Measurements from ENCODE around the gene TYK2. TPM values are rescaled to one million over a fixed set of nuclear protein-coding genes. Genes with fewer than 3 reads are reported as not detected.

The TYK2 gene
- total and polyA plus RNA-seq, 2 of the 13 experiments (the other 11 are each of a cell fraction or from before 2014, with no cell fraction given) = 38.8 to 60.1 TPM

DNA sequence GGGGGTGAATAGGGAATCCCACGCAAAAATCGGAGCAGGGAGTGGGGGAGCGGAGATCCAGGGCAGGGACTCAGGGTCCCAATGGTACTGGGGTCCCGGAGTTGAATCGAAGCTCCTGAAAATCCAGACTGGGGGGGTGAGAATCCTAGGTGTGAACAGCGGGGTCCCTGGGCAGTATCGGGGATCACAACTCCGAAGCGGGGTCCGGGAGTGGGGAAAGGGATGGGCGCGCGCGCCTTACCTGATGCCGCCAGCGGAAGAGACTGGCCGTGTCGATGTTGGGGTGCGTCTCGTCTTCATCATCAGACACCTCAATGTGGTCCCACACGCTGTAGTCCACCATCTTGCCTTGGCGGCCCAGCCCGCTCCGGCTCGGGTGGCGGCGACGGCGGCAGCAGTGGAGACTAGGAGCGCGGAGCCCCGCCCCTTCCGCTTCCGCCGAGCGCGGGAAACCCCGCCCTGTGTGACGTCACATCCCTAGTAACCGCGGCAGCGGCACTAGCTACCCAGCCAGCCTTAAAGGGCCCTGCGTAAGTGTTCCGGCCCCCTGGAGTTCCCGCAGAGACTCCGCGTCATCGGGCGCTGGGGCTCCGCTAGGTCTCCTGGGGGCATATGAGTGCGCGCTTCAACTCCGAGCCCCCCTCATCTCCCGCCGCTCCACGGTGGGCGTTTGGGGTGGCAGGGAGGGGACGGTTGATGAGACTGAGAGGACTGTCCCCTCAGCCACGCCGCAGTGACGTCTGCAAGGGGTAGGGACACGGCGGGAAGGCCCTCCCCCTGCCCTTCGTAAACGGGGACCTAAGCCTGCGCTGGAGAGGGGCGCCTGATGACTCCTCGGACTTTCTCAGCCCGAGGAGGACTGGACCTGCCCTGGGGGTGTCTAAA lies 23.0 kb upstream of the TYK2 start, which contains the start of gene CDC37 (continued):
- TF ChIP-seq ZNF558 (CRISPR knock-in tag; IDR thresholded peaks at IDR 0.05; ENCODE audit: borderline replicate concordance) (no peak; the same call in 1 of the 2 replicates), MXD4 (CRISPR knock-in tag; IDR thresholded peaks at IDR 0.05) (peak; percentile 75), ZNF766 (CRISPR knock-in tag; IDR thresholded peaks at IDR 0.05; ENCODE audit: borderline replicate concordance) (peak; percentile 81; the same call in 1 of the 2 replicates), ZNF367 (CRISPR knock-in tag; IDR thresholded peaks at IDR 0.05; ENCODE audit: borderline replicate concordance) (peak; percentile 84; the same call in 1 of the 2 replicates), ZNF784 (CRISPR knock-in tag; IDR thresholded peaks at IDR 0.05; ENCODE audit: borderline replicate concordance) (no peak; the same call in 1 of the 2 replicates), ZNF639 (CRISPR knock-in tag; conservative IDR thresholded peaks at IDR 0.05) (0 out of 2 replicates have a peak, but pooled peaks have one; percentile 4), KDM3A (CRISPR knock-in tag; IDR thresholded peaks at IDR 0.05; ENCODE audit: low read depth) (0 out of 2 replicates have a peak, but pooled peaks have one; percentile 42), ZNF883 (CRISPR knock-in tag; IDR thresholded peaks at IDR 0.05; ENCODE audit: not compliant biosample characterization) (no peak), TIGD3 (CRISPR knock-in tag; IDR thresholded peaks at IDR 0.05; ENCODE audit: borderline replicate concordance) (0 out of 2 replicates have a peak, but pooled peaks have one; percentile 49), MYNN (CRISPR knock-in tag; IDR thresholded peaks at IDR 0.05; ENCODE audit: low read depth) (0 out of 2 replicates have a peak, but pooled peaks have one; percentile 64), CHD4 (IDR thresholded peaks at IDR 0.05; ENCODE audit: borderline replicate concordance, low read length) (no peak), KDM2A (CRISPR knock-in tag; IDR thresholded peaks at IDR 0.05; ENCODE audit: borderline replicate concordance, low read depth) (peak; percentile 68), ZNF329 (CRISPR knock-in tag; IDR thresholded peaks at IDR 0.05; ENCODE audit: low read depth) (no peak), ZNF547 (CRISPR knock-in tag; IDR thresholded peaks at IDR 0.05) (no peak), NFKBIZ (CRISPR knock-in tag; IDR thresholded peaks at IDR 0.05) (0 out of 2 replicates have a peak, but pooled peaks have one; percentile 38)
- TF ChIP-seq, protein P1, sequence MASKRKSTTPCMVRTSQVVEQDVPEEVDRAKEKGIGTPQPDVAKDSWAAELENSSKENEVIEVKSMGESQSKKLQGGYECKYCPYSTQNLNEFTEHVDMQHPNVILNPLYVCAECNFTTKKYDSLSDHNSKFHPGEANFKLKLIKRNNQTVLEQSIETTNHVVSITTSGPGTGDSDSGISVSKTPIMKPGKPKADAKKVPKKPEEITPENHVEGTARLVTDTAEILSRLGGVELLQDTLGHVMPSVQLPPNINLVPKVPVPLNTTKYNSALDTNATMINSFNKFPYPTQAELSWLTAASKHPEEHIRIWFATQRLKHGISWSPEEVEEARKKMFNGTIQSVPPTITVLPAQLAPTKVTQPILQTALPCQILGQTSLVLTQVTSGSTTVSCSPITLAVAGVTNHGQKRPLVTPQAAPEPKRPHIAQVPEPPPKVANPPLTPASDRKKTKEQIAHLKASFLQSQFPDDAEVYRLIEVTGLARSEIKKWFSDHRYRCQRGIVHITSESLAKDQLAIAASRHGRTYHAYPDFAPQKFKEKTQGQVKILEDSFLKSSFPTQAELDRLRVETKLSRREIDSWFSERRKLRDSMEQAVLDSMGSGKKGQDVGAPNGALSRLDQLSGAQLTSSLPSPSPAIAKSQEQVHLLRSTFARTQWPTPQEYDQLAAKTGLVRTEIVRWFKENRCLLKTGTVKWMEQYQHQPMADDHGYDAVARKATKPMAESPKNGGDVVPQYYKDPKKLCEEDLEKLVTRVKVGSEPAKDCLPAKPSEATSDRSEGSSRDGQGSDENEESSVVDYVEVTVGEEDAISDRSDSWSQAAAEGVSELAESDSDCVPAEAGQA (IDR thresholded peaks at IDR 0.05; ENCODE audit: low read depth) = peak; percentile 81
- TF ChIP-seq, protein P1 (CRISPR knock-in tag; IDR thresholded peaks at IDR 0.05; ENCODE audit: borderline replicate concordance) = no peak; the same call in 1 of the 2 replicates
- TF ChIP-seq, protein P2, sequence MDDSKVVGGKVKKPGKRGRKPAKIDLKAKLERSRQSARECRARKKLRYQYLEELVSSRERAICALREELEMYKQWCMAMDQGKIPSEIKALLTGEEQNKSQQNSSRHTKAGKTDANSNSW (CRISPR knock-in tag; IDR thresholded peaks at IDR 0.05; ENCODE audit: borderline replicate concordance) = no peak
